OCI-M2 (cell line): ENCODE measurements around the gene WLS.

Source experiments
- DNase-seq: peaks from one replicate; lab custom pipeline; 2025; ENCODE audit not compliant: unreplicated experiment; lab: John Stamatoyannopoulos, UW

The WLS gene

GRCh38 chr1:68228851-68229250 lies 3.5 kb downstream of the WLS start:
- no peak for DNase-seq

GRCh38 chr1:68227598-68227997 lies 4.7 kb downstream of the WLS start:
- DNase-seq: no peak

DNA sequence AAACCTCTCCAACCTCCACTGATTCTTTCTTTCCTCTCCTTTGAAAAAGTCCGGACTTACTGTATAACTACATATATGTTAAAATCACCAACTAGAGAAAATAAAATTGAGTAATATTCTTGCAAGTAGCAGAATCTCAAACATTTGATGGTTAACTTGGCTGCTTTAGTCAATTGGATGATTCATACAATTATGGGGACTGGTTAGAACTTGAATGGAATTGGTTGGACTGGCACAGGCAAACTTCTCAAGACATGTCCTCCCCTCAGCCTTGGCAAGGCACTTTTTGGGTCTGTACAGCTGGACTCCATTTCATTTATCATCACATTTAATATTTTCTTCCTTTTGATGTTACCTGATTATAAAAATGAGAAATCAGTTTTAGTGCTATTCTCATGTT lies 6.5 kb downstream of the WLS start:
- no peak for DNase-seq

DNA sequence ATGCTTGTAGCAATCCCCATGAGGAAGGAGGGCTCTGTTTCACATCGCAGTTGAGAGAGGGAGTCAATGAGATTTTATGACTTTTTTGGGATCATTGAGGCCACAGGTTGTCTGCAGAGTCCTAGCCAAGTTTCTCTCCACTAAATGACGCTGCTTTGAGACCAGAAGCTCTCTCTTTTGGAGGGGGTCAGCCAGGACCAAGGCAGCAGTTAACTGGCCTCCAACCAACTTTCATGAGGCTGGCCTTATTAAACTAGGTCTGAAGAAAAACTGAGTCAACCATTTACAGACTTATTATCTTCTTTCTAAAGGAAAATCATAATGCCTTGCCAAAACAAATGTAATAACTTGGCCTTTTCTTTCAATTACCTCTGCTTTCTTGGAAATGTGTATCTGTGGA lies 8.6 kb downstream of the WLS start:
- DNase-seq: no peak

GRCh38 chr1:68221980-68222373 lies 10.3 kb downstream of the WLS start:
- DNase-seq: no peak

GRCh38 chr1:68221001-68221979 lies 11.0 kb downstream of the WLS start:
- DNase-seq: no peak

GRCh38 chr1:68220420-68220819 lies 11.9 kb downstream of the WLS start:
- DNase-seq: no peak

DNA sequence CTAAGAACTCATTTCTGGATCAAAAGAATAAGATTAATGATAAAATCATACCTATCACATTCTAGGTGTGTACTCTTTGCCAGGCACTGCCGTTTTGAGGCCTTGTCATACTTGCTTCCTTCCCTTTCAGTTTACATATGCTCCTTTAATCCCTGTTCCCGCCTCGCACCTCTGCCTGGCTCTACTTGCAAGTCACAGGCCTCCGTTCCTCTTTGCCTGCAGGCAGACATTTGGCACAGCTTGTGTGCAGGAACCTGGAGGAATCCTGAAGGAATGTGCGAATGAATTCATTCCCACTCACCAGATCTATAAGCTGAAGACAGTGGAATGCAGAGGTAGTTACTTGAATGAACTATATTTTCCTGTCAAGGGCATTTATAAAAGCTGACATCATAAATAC lies 13.8 kb downstream of the WLS start:
- DNase-seq: no peak

DNA sequence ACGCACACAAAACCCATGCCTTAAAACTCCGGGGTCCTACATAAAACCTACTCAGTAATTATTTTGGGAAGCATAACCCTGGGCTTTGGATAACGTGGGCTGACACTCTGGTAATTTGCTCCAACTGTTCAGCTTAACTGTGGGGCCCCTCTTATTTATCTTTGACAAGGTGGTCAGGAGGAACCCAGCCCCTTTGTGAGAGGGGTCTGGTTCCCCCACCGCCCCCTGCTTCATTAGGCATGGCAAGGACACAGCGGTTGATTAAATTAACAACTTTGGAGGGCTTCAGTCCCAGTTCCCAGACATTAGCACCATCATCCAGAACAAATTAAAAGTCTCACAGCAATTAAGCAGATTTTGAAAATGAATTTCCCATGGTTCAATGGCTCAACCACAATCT lies 14.7 kb downstream of the WLS start:
- DNase-seq: no peak

- DNase-seq: no peak
Observed at GRCh38 chr1:68217060-68217554, 15.2 kb downstream of the WLS start.

DNA sequence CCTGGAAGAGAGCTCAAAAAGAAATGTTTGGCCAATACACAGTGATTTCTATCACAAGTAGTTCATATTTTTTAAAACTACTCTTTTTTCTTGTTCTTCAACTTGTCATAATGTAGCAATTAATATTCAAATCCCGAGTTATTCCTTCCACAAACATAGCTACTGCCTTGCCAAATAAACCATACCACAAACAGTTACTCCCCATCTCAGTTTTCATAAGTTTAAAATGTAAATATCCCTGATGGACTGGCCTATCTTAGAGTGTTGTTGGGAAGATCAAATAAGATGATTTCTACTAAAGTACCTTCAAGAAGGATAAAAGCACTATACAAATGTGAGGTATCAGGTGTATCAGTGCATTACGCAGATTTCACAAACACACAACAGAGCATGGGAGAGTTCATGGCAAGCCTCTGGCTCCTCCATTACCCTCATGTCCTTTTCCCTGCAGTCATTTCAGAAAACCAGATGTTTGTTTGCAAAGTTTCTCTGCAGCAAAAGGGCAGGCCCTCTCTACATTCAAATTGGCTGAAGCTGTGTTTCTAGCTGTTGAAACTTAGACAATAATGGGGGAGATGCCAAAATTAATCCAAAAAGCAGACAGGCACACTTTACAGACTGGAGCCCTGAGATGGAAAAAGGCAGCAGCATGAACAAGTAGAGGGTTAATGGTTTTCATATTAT lies 16.1 kb downstream of the WLS start:
- DNase-seq: no peak

- no peak for DNase-seq
Observed at GRCh38 chr1:68213843-68214242, 18.5 kb downstream of the WLS start.

DNA sequence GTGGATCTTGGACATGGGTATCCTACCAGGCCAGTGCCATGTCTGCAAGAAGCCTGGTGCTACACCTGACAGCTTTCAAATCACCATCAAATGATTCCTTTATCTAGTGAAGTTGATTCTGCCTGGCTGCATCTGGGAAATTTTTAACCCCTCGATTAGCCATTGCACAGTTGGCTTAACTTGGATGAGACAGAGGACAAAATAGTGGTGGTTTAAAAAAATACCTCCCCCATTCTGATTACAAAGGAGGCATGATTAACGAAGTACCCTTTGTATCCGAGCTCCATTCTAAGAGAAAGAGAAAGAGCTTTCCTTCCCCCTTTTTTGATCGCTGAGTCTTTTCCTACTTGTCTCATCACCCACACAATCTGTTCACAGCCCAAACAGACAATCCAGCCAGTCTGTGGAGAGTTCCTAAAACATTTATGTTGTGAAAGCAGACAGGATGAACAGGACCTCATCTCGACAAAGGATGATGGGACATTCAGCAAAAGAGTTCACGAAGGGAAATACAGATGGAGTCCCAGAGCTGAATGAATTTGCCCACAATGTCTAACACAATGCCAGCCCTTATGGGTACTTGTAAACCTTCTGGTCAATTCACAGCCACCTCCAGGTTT lies 20.5 kb downstream of the WLS start:
- DNase-seq: no peak

DNA sequence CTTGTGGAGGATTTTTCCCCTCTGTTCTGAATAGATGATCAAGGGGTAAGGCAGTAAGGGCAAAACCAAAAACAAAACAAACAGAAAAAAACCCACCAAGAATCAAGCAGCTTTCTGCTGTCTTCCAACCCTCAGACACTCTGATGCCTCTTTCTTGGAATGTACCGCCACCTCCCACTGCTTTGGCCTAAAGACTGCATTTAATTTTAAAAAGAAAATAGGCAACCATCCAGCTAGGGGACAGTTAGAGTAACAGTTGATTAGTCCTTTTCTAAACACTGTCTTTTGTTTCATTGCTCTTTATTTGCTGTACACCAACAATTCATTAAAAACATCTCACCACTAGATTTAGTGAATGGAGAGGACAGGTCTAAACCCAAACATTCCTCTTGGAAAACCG lies 21.5 kb downstream of the WLS start:
- DNase-seq: no peak

DNA sequence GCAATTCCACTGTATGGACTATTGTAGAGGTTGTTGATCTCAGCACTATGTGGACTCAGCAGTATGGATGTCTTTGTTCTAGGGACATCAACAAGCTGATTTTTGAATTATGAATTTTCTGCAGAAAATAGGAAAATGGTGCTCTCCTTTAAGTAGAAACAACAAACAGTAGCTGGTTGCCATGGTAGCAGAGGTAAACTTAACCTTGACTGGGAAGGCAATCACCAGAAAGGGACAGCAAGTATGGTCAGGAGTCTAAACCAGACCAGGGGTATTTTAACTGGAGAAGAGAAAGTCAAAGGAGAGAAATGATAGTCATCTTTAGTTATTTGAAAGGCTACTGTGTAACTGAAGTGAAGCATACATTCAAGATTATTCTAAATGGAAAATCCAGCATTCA lies 22.3 kb downstream of the WLS start:
- no peak for DNase-seq

DNA sequence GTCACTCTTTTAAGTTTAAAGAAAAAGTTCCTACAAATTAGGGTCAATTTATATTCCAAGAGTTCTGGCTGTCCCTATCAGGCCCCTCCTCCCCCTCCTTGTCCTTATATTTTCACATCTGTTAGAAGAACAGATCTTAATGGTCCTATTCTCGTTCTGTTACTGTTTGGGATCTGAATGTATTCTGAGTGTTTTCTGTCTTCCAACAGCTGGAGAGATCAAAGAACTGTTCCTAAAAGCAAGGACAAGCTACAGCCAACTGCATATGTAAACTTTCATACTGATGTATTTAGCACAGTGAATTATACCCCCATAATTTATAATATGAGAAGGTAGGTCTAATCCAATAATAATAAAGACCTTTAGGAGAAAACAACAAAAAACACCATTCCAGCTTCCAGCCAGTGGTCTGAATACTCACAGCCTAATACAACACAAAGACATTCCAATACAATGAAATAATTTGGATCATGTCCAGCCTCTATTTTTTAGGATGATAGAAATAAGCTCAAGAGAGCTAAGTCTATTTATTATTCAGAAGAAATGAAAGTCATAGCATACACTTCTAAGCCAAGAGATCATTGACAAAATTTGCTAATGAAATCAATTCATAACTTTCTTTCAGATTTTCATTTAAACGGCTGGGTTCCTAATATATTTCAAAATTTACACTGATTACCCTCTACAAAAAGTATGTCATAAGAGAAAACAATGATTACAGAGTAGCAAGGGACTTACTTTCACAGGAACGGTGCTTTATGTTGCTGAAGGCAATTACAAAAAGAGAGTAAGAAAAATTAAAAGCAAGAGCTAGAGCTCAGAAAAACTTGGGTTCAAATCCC lies 25.3 kb downstream of the WLS start:
- no peak for DNase-seq

DNA sequence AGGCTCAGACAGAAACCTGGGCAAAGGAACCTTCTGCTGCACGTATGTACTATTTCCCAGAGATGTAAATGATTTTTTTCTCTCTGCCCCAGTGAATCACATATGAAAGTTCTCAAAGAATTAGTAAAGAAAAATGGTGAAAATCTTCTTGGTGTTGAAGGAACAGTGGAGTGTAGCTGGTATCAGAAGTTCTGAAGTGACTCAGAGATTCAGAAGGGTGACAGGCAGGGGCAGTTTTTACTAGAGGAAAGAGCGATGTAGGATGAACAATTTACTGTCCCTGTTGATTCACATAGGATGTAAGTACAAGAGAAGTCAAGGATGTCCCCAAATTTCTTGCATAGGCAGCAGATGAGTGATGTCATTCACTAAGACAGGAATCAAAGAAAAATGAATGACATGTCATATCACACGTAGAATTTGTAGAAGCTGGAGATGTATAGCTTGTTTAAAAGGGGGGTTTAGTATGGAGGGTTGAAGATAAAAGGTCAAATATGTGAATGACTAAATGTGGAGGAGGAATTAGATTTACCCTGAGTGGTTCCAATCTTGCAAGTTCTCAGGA lies 26.4 kb downstream of the WLS start:
- DNase-seq: no peak

DNA sequence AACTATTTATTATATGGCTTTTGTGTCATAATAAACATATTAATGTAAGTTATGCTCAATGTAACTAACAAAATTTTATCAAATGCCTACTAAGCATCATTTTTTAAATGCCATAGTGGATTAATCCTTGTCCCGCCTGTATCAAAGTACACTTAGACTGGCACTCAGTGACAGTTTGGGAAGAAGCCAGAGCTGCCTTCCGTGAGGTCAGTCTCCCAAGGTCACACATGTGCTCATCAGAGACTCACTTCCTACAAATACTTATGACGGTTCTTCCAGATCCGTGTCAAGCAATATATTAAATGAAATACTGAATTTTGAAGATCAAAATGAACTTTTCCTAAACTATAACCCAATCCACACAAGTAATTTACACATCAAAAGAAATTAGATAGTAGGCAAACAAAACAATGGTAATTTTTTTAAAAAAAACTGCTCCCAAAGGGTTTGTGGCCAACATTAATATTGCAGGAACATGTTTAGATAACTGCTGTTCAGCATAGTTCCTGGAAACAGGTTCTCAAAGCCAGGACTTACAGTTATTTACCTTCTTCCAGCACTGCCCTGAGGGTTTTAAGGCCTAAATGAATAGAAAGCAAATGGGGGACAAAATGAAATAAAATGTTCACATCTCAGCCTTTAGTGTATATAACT lies 27.2 kb downstream of the WLS start:
- DNase-seq: no peak

- DNase-seq: no peak
Observed at GRCh38 chr1:68202239-68202832, 30.0 kb downstream of the WLS start.
